HG03039 (cell line): Measurements from ENCODE around the gene PDE11A.
"Not testable (repeated sequence)": the region's sequence is repeated elsewhere in the genome, so short reads cannot be mapped to it uniquely, and the experiment has no call there.

Experiments
- ATAC-seq: cut with Tn5 transposase; IDR thresholded peaks from one replicate; pipeline ENCODE4 v1.9.1; 2021; ENCODE audit warnings: mild to moderate bottlenecking, moderate library complexity; ENCODE audit not compliant: unreplicated experiment

Gene PDE11A

GRCh38 chr2:178075006-178075326 lies 2.4 kb upstream of the PDE11A start:
- ATAC-seq: no peak

- no peak for ATAC-seq
These were observed 1.8 kb upstream of the PDE11A start for GRCh38 chr2:178074123-178075005.

- no peak for ATAC-seq
These were observed 586 bp downstream of the PDE11A start for GRCh38 chr2:178072000-178072382.

GRCh38 chr2:178070824-178071223 lies 1.8 kb downstream of the PDE11A start:
- no peak for ATAC-seq

GRCh38 chr2:178069551-178069950 lies 3.0 kb downstream of the PDE11A start:
- ATAC-seq: no peak

- no peak for ATAC-seq
These were observed 3.6 kb downstream of the PDE11A start for GRCh38 chr2:178068823-178069454.

- ATAC-seq: no peak
These were observed 5.5 kb downstream of the PDE11A start for GRCh38 chr2:178066890-178067669.

GRCh38 chr2:178066324-178066723 lies 6.3 kb downstream of the PDE11A start:
- no peak for ATAC-seq

- no peak for ATAC-seq
These were observed 12.9 kb downstream of the PDE11A start for GRCh38 chr2:178059681-178060080.

GRCh38 chr2:178059111-178059510 lies 13.5 kb downstream of the PDE11A start:
- no peak for ATAC-seq

- ATAC-seq: no peak
These were observed 15.3 kb downstream of the PDE11A start for GRCh38 chr2:178057179-178057680.

- no peak for ATAC-seq
These were observed 16.2 kb downstream of the PDE11A start for GRCh38 chr2:178056345-178056744.

- ATAC-seq: not testable (repeated sequence)
These were observed 21.3 kb downstream of the PDE11A start for GRCh38 chr2:178051257-178051656.

- no peak for ATAC-seq
These were observed 25.2 kb downstream of the PDE11A start for GRCh38 chr2:178047391-178047790.

- no peak for ATAC-seq
These were observed 27.7 kb downstream of the PDE11A start for GRCh38 chr2:178044836-178045235.

GRCh38 chr2:178043266-178043665 lies 29.3 kb downstream of the PDE11A start:
- no peak for ATAC-seq

- not testable (repeated sequence) for ATAC-seq
These were observed 39.0 kb downstream of the PDE11A start for GRCh38 chr2:178033583-178033982.

GRCh38 chr2:178029342-178029741 lies 43.2 kb downstream of the PDE11A start:
- no peak for ATAC-seq

- ATAC-seq: no peak
These were observed 46.9 kb downstream of the PDE11A start for GRCh38 chr2:178025551-178026185.

- no peak for ATAC-seq
These were observed 54.4 kb downstream of the PDE11A start for GRCh38 chr2:178018141-178018540.

GRCh38 chr2:178016612-178017011 lies 56.0 kb downstream of the PDE11A start:
- no peak for ATAC-seq
